GM12891 (cell line): Measurements from ENCODE around the gene MCUR1.
"Not testable (repeated sequence)": the region's sequence is repeated elsewhere in the genome, so short reads cannot be mapped to it uniquely, and the experiment has no call there.

ENCODE experiments used
- DNase-seq: peaks from one replicate; pipeline ENCODE4 v3.0.0; 2011; ENCODE audit warnings: low spot score; ENCODE audit not compliant: insufficient read length
- FAIRE-seq: peaks from 2 replicates; lab custom pipeline; 2011; peaks lifted over from hg19 to GRCh38; lab: Jason Lieb, UNC
- PAX5 ChIP-seq: IDR thresholded peaks from 2 replicates; pipeline ENCODE4 v1.6.1; 2011; ENCODE audit warnings: low read length, moderate library complexity, mild to moderate bottlenecking; ENCODE audit not compliant: insufficient read depth, severe bottlenecking
- POLR2A ChIP-seq: IDR thresholded peaks from 2 replicates; pipeline ENCODE4 v1.6.1; 2011; ENCODE audit warnings: low read depth, low read length, control low read depth
- POLR2AphosphoS5 ChIP-seq: IDR thresholded peaks from 2 replicates; pipeline ENCODE4 v1.6.1; 2011; ENCODE audit warnings: low read depth, low read length, control low read depth
- POU2F2 ChIP-seq: IDR thresholded peaks from 2 replicates; pipeline ENCODE4 v1.6.1; 2011; ENCODE audit warnings: low read depth, mild to moderate bottlenecking, control low read depth, low read length, moderate library complexity
- SPI1 ChIP-seq: IDR thresholded peaks from 2 replicates; pipeline ENCODE4 v1.6.1; 2011; ENCODE audit warnings: low read depth, low read length, control low read depth
- TAF1 ChIP-seq: IDR thresholded peaks from 2 replicates; pipeline ENCODE4 v1.6.1; 2011; ENCODE audit warnings: low read depth, low read length, control low read depth

The MCUR1 gene

DNA sequence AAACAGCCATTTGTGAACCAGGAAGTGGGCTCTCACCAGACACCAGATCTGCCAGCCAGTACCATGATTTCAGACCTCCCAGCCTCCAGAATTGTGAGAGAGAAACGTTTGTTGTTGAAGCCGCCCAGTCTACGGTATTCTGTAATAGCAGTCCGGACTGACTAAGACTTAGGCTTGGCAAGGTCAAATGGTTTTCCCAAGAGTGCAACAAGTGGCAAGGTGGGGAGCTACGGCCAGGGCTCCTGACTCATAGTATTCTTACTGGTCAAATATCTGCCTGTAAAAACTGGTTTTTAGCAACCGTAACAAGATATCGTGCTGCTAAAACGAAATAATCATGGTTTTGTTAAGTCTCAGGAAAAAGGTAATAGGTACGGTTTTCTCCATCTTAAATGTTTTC lies 37.8 kb downstream of the MCUR1 start:
- FAIRE-seq (no peak), DNase-seq (no peak)
- TF ChIP-seq TAF1: no peak
- no peak for TF ChIP-seq POLR2AphosphoS5
- no peak for TF ChIP-seq POU2F2
- TF ChIP-seq PAX5: no peak
- TF ChIP-seq SPI1: no peak
- TF ChIP-seq POLR2A: no peak

DNA sequence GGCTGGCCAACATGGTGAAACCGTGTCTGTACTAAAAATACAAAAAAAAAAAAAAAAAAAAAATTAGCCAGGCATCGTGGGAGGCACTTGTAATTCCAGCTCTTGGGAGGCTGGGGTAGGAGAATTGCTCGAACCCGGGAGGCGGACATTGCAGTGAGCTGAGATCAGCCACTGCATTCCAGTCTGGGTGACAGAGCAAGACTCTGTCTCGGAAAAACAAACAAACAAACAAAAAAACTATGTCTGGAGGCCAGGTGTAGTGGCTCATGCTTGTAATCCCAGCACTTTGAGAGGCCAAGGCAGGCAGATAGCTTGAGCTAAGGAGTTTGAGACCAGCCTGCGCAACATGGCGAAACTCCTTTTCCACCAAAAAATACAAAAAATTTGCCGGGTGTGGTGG lies 38.9 kb downstream of the MCUR1 start:
- not testable (repeated sequence) for FAIRE-seq, DNase-seq

DNA sequence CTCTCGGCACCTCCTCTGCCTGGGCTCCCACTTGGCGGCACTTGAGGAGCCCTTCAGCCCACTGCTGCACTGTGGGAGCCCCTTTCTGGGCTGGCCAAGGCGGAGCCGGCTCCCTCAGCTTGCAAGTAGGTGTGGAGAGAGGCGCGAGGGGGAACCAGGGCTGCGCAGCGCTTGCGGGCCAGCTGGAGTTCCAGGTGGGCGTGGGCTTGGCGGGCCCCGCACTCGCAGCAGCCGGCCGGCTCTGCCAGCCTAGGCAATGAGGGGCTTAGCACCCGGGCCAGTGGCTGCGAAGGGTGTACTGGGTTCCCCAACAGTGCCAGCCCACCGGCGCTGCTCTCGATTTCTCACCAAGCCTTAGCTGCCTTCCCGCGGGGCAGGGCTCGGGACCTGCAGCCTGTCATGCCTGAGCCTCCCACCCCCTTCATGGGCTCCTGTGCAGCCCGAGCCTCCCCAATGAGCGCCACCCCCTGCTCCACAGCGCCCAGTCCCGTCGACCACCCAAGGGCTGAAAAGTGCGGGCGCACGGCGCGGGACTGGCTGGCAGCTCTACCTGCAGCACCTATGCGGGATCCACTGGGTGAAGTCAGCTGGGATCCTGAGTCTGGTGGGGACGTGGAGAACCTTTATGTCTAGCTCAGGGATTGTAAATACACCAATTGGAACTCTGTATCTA lies 41.9 kb downstream of the MCUR1 start:
- DNase-seq, FAIRE-seq: not testable (repeated sequence)

DNA sequence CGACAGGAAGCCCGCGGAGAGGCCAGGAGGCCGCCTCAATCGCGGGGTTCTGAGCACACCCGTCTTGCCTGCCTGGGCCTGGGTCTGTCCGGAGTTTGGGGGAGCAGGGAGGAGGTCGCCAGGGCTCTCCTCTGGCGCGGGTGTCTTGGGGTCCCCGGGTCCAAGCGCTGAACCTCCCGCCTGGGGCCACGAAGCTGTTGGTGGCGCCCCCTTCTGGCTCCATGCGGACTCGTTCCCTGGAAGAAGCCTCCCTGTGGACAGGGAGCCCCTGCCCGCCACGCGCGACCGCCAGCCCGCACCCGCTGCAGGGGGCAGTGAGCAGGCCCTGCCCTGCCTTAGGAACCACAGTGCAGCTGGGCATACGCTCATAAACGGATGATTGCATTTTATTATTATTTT lies 44.7 kb downstream of the MCUR1 start:
- no peak for FAIRE-seq
- TF ChIP-seq POU2F2: no peak
- no peak for TF ChIP-seq SPI1
- TF ChIP-seq POLR2AphosphoS5: no peak
- no peak for TF ChIP-seq TAF1
- TF ChIP-seq POLR2A: no peak
- TF ChIP-seq PAX5: no peak
- DNase-seq: no peak

DNA sequence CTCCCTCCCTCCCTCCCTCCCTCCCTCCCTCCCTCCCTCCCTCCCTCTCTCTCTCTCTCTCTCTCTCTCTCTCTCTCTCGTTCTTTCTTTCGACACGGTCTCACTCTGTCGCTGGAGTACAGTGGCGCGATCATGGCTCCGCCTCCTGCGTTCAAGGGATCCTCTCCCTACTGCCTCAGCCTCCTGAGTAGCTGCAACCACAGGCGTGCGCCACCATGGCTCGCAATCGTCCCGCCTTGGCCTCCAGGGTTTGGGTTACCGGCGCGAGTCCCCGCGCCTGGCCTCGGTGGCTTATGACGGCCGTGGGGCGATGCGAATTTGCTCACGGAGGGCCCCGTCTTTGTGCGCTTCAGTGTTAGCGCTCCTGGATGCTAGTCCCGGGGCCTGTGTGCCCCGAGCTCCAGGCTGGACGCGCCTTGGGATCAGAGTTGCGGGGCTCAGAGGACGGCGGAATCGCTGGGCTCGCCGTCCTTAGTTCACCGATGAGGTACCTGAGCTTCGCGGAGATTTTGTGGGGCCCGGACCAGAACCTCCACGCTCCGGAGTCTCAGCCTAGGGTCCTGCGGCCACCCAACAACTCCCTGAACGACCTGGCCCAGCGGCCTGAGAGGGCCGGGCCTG lies 45.2 kb downstream of the MCUR1 start:
- TF ChIP-seq PAX5 (no peak), SPI1 (no peak), POLR2A (no peak), POU2F2 (no peak), POLR2AphosphoS5 (no peak)
- no peak for DNase-seq
- no peak for FAIRE-seq

DNA sequence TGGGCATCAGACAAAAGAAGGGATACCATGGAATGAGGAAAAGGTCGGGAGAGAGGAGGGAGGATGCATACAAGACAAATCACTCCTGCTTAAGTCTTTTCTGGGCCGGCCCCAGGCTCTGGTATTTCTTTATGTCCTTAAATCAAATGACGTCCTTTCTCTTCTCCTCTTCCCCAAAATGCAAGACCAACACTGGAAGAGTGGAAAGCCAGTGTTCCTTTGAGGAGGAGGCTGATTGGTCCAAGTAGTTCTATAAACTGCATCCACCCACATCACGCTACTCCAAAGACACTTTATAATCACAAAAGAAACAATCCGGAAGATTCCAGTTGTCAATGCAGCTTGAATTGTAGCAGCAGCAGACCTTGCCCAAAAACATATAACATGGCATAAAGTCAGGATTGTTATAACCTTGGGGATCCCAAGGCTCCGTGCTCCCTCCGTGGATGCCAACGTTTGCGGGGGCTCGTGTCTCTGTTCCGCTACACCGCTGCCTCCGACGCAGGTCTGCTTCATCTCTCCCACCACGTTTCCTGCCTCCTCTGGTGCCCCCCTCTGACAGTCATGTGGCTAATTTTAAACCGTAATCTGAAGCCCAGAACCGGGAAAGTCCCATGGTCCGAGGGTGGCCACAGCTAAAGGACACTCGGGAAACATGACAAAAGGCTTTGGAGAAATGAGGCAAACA lies 47.1 kb downstream of the MCUR1 start:
- TF ChIP-seq SPI1: no peak
- no peak for TF ChIP-seq PAX5
- TF ChIP-seq TAF1: no peak
- TF ChIP-seq POLR2AphosphoS5: no peak
- TF ChIP-seq POU2F2: no peak
- no peak for TF ChIP-seq POLR2A
- DNase-seq: no peak
- FAIRE-seq: no peak

DNA sequence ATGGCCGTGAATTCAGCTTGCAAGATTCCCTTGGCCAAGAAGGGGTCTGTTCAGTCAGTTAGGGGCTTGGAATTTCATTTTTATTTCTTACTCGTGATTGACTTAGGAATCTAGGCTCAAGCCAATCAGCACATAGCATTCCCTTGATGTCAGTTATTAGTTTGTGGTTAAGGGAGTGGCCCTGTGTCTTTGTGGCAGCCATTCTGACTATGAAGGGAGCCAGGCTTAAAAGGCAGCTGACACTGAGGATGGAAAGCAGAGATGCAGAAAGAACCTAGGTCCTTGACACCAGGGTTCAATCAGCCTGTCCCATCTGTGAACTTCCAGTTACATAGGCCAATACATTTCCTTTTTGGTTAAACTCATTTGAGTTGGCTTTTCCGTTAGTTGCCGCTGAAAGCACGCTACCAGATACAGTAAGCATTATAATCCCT lies 48.1 kb downstream of the MCUR1 start:
- DNase-seq (no peak), FAIRE-seq (no peak)
- TF ChIP-seq PAX5 (no peak), SPI1 (no peak), POU2F2 (no peak), POLR2AphosphoS5 (no peak), TAF1 (no peak), POLR2A (no peak)

DNA sequence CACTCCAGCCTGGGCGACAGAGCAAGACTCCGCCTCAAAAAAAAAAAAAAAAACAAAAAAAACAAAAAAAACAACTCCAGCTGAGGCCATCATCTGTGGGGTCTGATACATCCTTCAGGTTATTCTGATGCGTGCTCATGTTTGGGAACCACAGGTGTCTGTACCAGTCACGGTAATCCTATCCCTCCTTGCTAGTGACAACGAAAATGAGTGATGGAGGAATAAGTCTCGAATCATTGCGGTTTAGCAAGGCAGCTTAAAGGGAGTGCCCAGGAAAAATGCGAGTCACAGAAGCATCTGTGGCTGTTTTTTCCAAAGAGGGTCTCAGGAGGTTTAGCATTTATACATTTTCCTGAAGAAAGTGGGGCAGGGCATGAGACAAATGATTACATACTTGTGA lies 48.8 kb downstream of the MCUR1 start:
- FAIRE-seq (no peak), DNase-seq (no peak)
- no peak for TF ChIP-seq POU2F2
- no peak for TF ChIP-seq TAF1
- no peak for TF ChIP-seq PAX5
- no peak for TF ChIP-seq POLR2AphosphoS5
- TF ChIP-seq SPI1: no peak
- TF ChIP-seq POLR2A: no peak

DNA sequence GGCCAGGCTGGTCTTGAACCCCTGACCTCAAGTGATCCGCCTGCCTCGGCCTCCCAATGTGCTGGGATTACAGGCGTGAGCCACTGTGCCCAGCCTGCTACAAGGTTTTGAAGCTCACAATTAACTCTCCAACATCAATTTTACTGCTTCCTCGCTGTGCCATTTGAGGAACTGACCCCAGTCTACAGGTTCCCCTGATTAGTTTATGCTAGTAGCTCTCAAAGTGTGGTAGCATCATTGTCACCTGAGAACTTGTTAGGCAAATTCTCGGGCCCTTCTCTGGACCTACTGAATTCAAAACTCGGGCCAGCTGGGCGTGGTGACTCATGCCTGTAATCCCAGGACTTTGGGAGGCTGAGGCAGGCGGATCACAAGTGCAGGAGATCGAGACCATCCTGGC lies 49.4 kb downstream of the MCUR1 start:
- DNase-seq (no peak), FAIRE-seq (no peak)
- TF ChIP-seq PAX5 (no peak), POLR2AphosphoS5 (no peak), POU2F2 (no peak), TAF1 (no peak), SPI1 (peak; percentile 90)
